ENCODE data around the gene UBXN10.

UBXN10 gene

GRCh38 chr1:20189664-20190063 lies 3.8 kb downstream of the UBXN10 start:
- TF ChIP-seq CTCF (IDR thresholded peaks at IDR 0.05; ENCODE audit: insufficient read depth, low read depth, low read length, missing control alignments), result no peak
- DNase-seq (ENCODE audit: low read depth), result no peak
- no peak overlapping the region for H3K4me3 ChIP-seq (ENCODE audit: low read depth, low read length)

GRCh38 chr1:20190256-20191160 lies 4.6 kb downstream of the UBXN10 start:
- DNase-seq (ENCODE audit: low read depth), result no peak
- no peak overlapping the region for H3K4me3 ChIP-seq (ENCODE audit: low read depth, low read length)
- TF ChIP-seq CTCF (IDR thresholded peaks at IDR 0.05; ENCODE audit: insufficient read depth, low read depth, low read length, missing control alignments), result no peak

- no peak for TF ChIP-seq CTCF (IDR thresholded peaks at IDR 0.05; ENCODE audit: insufficient read depth, low read depth, low read length, missing control alignments)
- no peak for DNase-seq (ENCODE audit: low read depth)
- no peak overlapping the region for H3K4me3 ChIP-seq (ENCODE audit: low read depth, low read length)
Measured at GRCh38 chr1:20191266-20191825, 5.5 kb downstream of the UBXN10 start.

- TF ChIP-seq CTCF (IDR thresholded peaks at IDR 0.05; ENCODE audit: insufficient read depth, low read depth, low read length, missing control alignments), result no peak
- H3K4me3 ChIP-seq (ENCODE audit: low read depth, low read length), result no peak overlapping the region
- DNase-seq (ENCODE audit: low read depth), result no peak
Measured at GRCh38 chr1:20192364-20192763, 6.5 kb downstream of the UBXN10 start.

GRCh38 chr1:20192871-20193411 lies 7.0 kb downstream of the UBXN10 start:
- DNase-seq (ENCODE audit: low read depth), result no peak
- no peak overlapping the region for H3K4me3 ChIP-seq (ENCODE audit: low read depth, low read length)
- no peak for TF ChIP-seq CTCF (IDR thresholded peaks at IDR 0.05; ENCODE audit: insufficient read depth, low read depth, low read length, missing control alignments)

GRCh38 chr1:20194224-20194623 lies 8.3 kb downstream of the UBXN10 start:
- no peak for DNase-seq (ENCODE audit: low read depth)
- H3K4me3 ChIP-seq (ENCODE audit: low read depth, low read length), result no peak overlapping the region
- no peak for TF ChIP-seq CTCF (IDR thresholded peaks at IDR 0.05; ENCODE audit: insufficient read depth, low read depth, low read length, missing control alignments)
